ENCODE measurements around the gene RAPGEF4.

The RAPGEF4 gene

GRCh38 chr2:172901913-172902312 is 166.3 kb downstream of the RAPGEF4 start:
- TF ChIP-seq CTCF (IDR thresholded peaks at IDR 0.05; ENCODE audit: control insufficient read depth, extremely low read depth, insufficient read depth): no peak
- DNase-seq (ENCODE audit: low read depth): no peak
- no peak overlapping the region for H3K4me3 ChIP-seq (ENCODE audit: low read depth, low read length)

GRCh38 chr2:172904236-172904635 is 168.6 kb downstream of the RAPGEF4 start:
- TF ChIP-seq CTCF (IDR thresholded peaks at IDR 0.05; ENCODE audit: control insufficient read depth, extremely low read depth, insufficient read depth): no peak
- no peak for DNase-seq (ENCODE audit: low read depth)
- no peak overlapping the region for H3K4me3 ChIP-seq (ENCODE audit: low read depth, low read length)

GRCh38 chr2:172905937-172906811 is 170.5 kb downstream of the RAPGEF4 start:
- H3K4me3 ChIP-seq (ENCODE audit: low read depth, low read length): no peak overlapping the region
- no peak for DNase-seq (ENCODE audit: low read depth)
- no peak for TF ChIP-seq CTCF (IDR thresholded peaks at IDR 0.05; ENCODE audit: control insufficient read depth, extremely low read depth, insufficient read depth)

GRCh38 chr2:172908275-172908674 is 172.6 kb downstream of the RAPGEF4 start:
- no peak for DNase-seq (ENCODE audit: low read depth)
- H3K4me3 ChIP-seq (ENCODE audit: low read depth, low read length): no peak overlapping the region
- no peak for TF ChIP-seq CTCF (IDR thresholded peaks at IDR 0.05; ENCODE audit: control insufficient read depth, extremely low read depth, insufficient read depth)

GRCh38 chr2:172909454-172909853 is 173.8 kb downstream of the RAPGEF4 start:
- no peak for DNase-seq (ENCODE audit: low read depth)
- no peak overlapping the region for H3K4me3 ChIP-seq (ENCODE audit: low read depth, low read length)
- no peak for TF ChIP-seq CTCF (IDR thresholded peaks at IDR 0.05; ENCODE audit: control insufficient read depth, extremely low read depth, insufficient read depth)

GRCh38 chr2:172912266-172912665 is 176.6 kb downstream of the RAPGEF4 start:
- TF ChIP-seq CTCF (IDR thresholded peaks at IDR 0.05; ENCODE audit: control insufficient read depth, extremely low read depth, insufficient read depth): no peak
- no peak for DNase-seq (ENCODE audit: low read depth)
- no peak overlapping the region for H3K4me3 ChIP-seq (ENCODE audit: low read depth, low read length)
